Measurements from ENCODE around the gene CYP19A1. TPM values are rescaled to one million over a fixed set of nuclear protein-coding genes. Genes with fewer than 3 reads are reported as not detected.

Gene CYP19A1
- total RNA-seq: not detected

DNA sequence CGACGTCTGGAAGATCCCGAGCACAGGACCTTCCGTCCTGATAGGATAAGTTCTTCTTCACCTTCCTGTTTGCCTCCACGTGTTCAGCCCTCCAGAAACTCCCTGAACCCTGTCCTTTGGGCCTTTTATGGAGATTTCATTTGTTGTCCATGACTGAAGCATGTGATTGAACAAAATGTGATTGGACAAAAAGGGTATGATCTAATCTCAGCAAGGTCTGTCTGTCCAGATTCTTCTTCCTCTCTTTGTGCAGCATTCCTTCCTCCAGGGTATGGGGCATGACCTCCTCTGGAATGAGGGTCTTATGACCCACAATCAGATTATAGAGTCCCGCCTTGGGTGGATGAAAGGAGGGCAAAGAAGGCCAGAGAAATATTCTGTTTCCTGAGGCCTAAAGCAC is at the start of gene CYP19A1:
CYP19A1 (minus strand) TSS at position 101 of the 400 bp plus-strand sequence. CDS start 95,684 bp downstream, outside the sequence.
- no peak within 1 kb of the TSS for H3K4me3 Mint-ChIP-seq
- no peaks in the 10 kb centered on the region for H3K9me3 Mint-ChIP-seq
- DNase-seq: no peak
- CTCF ChIA-PET: no interaction called here
- POLR2A ChIA-PET: no interaction called here
- H3K4me1 Mint-ChIP-seq: peaks cover 3% of the 10 kb centered on the region
- peaks cover 21% of the 10 kb centered on the region for H3K27me3 Mint-ChIP-seq
- no peaks in the 10 kb centered on the region for H3K36me3 Mint-ChIP-seq (ENCODE audit: low read depth)
- H3K27ac Mint-ChIP-seq: no peak within 1 kb of the TSS

DNA sequence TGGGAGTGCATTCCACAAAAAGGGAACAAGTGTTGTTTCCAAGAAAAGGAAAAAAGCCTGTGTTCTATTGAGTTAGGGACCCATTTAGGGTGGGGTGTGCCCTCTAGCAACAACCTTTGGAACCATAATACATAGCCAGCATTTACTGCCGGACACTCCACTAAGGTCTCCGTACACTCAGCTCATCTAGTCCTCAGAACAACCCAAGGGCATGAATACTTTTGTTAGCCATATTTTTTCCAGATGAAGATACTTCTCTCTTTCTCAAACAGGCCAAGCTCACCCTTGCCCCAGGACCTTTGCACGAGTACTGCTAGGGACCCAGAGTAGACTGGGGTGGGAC is 49.3 kb upstream of the CYP19A1 start:
- no peak overlapping the region for H3K4me3 Mint-ChIP-seq

GRCh38 chr15:51386960-51387698 is 48.7 kb upstream of the CYP19A1 start:
- Mint-ChIP-seq H3K9me3 (no peaks in the 10 kb centered on the region), H3K36me3 (ENCODE audit: low read depth) (no peaks in the 10 kb centered on the region), H3K27ac (no peak overlapping the region), H3K4me1 (no peaks in the 10 kb centered on the region), H3K27me3 (peaks cover 5% of the 10 kb centered on the region), H3K4me3 (no peak overlapping the region)
- POLR2A ChIA-PET: no interaction called here
- DNase-seq: no peak
- CTCF ChIA-PET: no interaction called here

More for the DNA sequence above, 49.3 kb upstream of the CYP19A1 start:
- POLR2A ChIA-PET: no interaction called here
- H3K27ac Mint-ChIP-seq: no peak overlapping the region
- no peaks in the 10 kb centered on the region for H3K9me3 Mint-ChIP-seq
- H3K36me3 Mint-ChIP-seq (ENCODE audit: low read depth): no peaks in the 10 kb centered on the region
- DNase-seq: no peak
- peaks cover 5% of the 10 kb centered on the region for H3K27me3 Mint-ChIP-seq
- CTCF ChIA-PET: no interaction called here
- no peaks in the 10 kb centered on the region for H3K4me1 Mint-ChIP-seq

DNA sequence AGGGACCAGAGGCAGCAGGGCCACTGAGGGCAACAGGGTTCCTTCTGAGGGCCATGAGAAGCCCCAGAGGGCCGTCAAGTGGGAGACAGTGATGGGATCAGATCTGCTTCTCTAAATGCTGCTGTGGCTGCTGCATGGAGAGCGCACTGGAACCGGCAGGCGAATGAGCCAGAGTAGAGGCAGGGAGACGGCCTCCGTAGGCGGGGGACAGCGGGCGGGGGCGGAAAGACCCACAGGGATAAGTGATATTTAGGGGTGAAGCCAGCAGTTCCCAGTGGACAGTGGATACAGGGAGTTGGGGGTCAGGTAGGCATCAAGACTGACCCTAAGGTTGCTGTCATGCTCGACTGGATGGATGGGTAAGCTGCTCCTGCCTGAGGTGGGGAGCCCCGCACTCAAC is 48.1 kb upstream of the CYP19A1 start:
- H3K36me3 Mint-ChIP-seq (ENCODE audit: low read depth): no peaks in the 10 kb centered on the region
- H3K4me3 Mint-ChIP-seq: no peak overlapping the region
- CTCF ChIA-PET: no interaction called here
- no peaks in the 10 kb centered on the region for H3K4me1 Mint-ChIP-seq
- H3K27ac Mint-ChIP-seq: no peak overlapping the region
- no peaks in the 10 kb centered on the region for H3K9me3 Mint-ChIP-seq
- DNase-seq: no peak
- H3K27me3 Mint-ChIP-seq: peaks cover 5% of the 10 kb centered on the region
- POLR2A ChIA-PET: no interaction called here

GRCh38 chr15:51386029-51386428 is 47.6 kb upstream of the CYP19A1 start:
- Mint-ChIP-seq H3K27ac (no peak overlapping the region), H3K9me3 (no peaks in the 10 kb centered on the region), H3K27me3 (peaks cover 5% of the 10 kb centered on the region), H3K36me3 (ENCODE audit: low read depth) (no peaks in the 10 kb centered on the region), H3K4me3 (no peak overlapping the region), H3K4me1 (no peaks in the 10 kb centered on the region)
- DNase-seq: no peak
- ChIA-PET CTCF (no interaction called here), POLR2A (no interaction called here)

DNA sequence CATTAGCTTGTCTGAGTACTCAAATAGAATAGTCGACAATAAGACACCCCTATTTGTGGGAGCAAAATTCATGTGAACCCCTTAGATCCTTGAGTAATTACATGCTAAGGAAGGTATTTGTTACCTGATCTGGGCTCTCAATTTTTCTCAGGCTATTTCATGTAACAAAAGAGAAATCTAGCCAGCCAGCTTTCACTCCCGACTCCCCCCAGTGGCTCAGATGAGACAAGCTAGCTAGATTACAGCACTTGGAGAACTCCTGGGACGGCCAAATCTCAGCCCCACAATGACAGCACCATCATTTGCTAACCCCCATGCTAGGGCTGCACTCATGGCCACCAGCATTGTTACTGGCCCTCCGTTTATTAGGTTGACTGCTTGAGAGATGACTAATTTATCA is 44.4 kb upstream of the CYP19A1 start:
- H3K9me3 Mint-ChIP-seq: no peaks in the 10 kb centered on the region
- no peak overlapping the region for H3K27ac Mint-ChIP-seq
- peaks cover 5% of the 10 kb centered on the region for H3K27me3 Mint-ChIP-seq
- no peaks in the 10 kb centered on the region for H3K36me3 Mint-ChIP-seq (ENCODE audit: low read depth)
- ChIA-PET CTCF (interaction anchor here (0.8 to 4.5 kb wide), 4 partner anchors 32 to 220 kb away, joined by 4 to 40 read pairs (median 12); no protein-coding TSS in a partner anchor), POLR2A (no interaction called here)
- H3K4me3 Mint-ChIP-seq: no peak overlapping the region
- no peaks in the 10 kb centered on the region for H3K4me1 Mint-ChIP-seq
- DNase-seq: no peak

DNA sequence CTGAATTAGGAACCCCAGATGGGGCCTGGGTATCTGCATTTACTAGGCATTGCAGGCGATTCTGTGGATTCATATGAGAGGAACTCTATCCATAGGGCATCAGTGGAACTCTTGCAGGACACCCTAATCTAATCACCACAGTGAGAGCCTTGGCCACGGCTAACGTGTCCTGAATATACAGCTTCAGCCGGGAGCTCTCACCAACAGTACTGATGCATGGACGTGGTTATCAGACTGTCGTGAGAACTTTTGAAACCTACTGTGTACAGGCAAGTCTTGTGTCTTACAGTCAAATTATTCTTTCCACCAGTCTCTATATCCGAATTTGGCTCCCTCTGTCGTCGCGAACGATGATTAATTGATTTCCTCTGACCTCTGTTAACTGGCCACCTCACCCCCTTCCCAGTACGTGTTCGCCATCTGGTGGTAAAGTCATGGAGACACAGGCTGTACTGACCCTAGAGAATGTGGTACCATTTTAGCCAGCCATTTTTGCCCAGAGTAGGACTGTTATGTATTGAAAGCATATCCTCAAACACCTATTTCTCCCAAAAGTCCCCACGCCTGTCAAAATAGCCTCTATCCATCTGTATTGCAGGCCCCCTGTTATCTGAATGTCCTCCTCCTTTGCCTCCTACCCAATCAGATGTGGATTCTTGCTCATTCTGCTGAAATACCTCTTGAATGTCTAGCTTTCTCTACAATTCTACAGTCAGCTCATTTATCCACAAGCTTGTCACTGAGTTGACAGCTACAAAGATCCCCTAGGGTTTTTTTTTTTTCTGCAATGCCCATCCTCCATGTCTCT is 42.8 kb upstream of the CYP19A1 start:
- peak; percentile 34 for DNase-seq
- Mint-ChIP-seq H3K27ac (no peak overlapping the region), H3K4me3 (no peak overlapping the region), H3K9me3 (no peaks in the 10 kb centered on the region), H3K36me3 (ENCODE audit: low read depth) (no peaks in the 10 kb centered on the region), H3K4me1 (no peaks in the 10 kb centered on the region), H3K27me3 (peaks cover 5% of the 10 kb centered on the region)
- CTCF ChIA-PET: interaction anchor here (0.6 to 4.5 kb wide), 8 partner anchors 10 to 218 kb away, joined by 3 to 40 read pairs (median 4); no protein-coding TSS in a partner anchor
- POLR2A ChIA-PET: no interaction called here

DNA sequence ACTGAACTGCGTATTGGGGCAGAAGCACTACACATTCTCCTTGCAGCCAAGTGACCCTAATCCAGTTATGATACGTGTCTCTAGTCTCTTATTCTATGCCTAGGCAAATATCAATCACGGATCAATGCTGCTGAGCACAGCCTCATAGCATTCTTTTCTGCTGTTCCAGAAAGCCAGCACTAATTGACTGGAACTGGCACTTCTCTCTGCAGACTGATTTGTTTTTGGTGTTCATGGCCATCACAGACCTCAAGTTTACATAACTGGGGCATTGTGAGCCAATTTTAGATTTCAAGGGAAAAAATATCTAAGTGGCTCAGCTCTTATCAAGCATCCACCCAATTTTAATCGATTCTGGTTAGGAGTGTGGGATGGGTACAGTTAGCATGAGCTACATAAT is 41.0 kb upstream of the CYP19A1 start:
- Mint-ChIP-seq H3K4me1 (no peaks in the 10 kb centered on the region), H3K27ac (no peak overlapping the region), H3K4me3 (no peak overlapping the region), H3K27me3 (peaks cover 5% of the 10 kb centered on the region), H3K36me3 (ENCODE audit: low read depth) (no peaks in the 10 kb centered on the region), H3K9me3 (no peaks in the 10 kb centered on the region)
- POLR2A ChIA-PET: no interaction called here
- DNase-seq: no peak
- CTCF ChIA-PET: interaction anchor here (3.8 to 4.5 kb wide), 2 partner anchors 97 to 216 kb away, joined by 19 to 40 read pairs; no protein-coding TSS in a partner anchor

DNA sequence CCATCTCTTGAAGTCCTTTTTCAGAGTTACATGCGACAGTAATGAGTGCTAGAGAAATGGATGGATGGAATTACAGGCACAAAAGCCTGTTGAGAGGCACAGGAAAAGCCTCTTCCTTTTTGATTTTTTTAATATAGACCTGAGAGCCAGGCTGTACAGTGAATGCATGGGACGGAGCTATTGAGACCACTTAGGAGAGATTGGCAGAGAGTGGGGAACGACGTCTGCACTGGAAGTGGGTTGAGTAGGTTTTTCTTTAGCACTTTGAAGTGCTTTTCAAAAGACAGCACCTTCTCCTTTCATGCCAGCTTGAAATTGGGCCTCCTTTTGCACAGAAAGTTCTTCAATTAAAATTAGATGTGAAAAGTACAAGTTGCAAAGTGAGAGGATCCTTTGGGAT is 40.0 kb upstream of the CYP19A1 start:
- H3K36me3 Mint-ChIP-seq (ENCODE audit: low read depth): no peaks in the 10 kb centered on the region

GRCh38 chr15:51377038-51377786 is 38.8 kb upstream of the CYP19A1 start:
- Mint-ChIP-seq H3K4me1 (no peaks in the 10 kb centered on the region), H3K27ac (no peak overlapping the region), H3K36me3 (ENCODE audit: low read depth) (no peaks in the 10 kb centered on the region), H3K27me3 (no peaks in the 10 kb centered on the region), H3K9me3 (no peaks in the 10 kb centered on the region), H3K4me3 (no peak overlapping the region)
- ChIA-PET POLR2A (no interaction called here), CTCF (interaction anchor here (3.3 kb wide), 1 partner anchor 215 kb away, joined by 7 read pairs; no protein-coding TSS in a partner anchor)
- DNase-seq: no peak

More for the DNA sequence above, 40.0 kb upstream of the CYP19A1 start:
- ChIA-PET CTCF (interaction anchor here (3.3 kb wide), 1 partner anchor 216 kb away, joined by 7 read pairs; no protein-coding TSS in a partner anchor), POLR2A (no interaction called here)
- Mint-ChIP-seq H3K9me3 (no peaks in the 10 kb centered on the region), H3K27me3 (peaks cover 5% of the 10 kb centered on the region), H3K4me3 (no peak overlapping the region), H3K27ac (no peak overlapping the region), H3K4me1 (no peaks in the 10 kb centered on the region)
- DNase-seq: no peak

DNA sequence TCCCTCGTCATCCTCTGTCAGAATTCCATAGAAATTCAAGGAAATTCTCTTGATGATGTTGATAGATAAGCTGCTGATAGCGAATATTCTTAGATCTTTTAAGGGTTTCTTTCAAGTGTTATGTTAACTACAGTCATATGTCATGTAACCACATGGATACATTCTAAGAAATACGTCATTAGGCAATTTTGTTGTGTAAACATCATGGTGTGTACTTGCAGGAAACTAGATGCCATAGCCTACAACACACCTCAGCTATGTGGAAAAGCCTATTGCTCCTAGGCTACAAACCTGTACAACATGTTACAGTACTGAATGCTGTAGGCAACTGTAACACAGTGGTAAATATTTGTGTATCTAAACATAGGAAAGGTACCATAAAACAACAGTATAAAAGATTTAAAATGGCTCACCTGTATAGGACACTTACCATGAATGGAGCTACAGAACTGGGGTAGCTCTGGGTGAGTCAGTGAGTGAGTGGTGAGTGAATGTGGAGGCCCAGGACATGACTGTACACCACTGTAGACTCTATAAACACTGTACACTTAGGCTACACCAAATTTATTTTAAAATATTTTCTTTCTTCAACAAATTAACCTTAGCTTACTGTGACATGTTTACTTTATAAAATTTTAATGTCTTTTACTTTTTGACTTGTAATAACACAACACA is 37.7 kb upstream of the CYP19A1 start:
- no peak overlapping the region for H3K27ac Mint-ChIP-seq
- no peak for DNase-seq
- no peaks in the 10 kb centered on the region for H3K36me3 Mint-ChIP-seq (ENCODE audit: low read depth)
- H3K9me3 Mint-ChIP-seq: no peaks in the 10 kb centered on the region
- ChIA-PET POLR2A (no interaction called here), CTCF (interaction anchor here (3.3 kb wide), 1 partner anchor 214 kb away, joined by 7 read pairs; no protein-coding TSS in a partner anchor)
- H3K4me1 Mint-ChIP-seq: no peaks in the 10 kb centered on the region
- H3K4me3 Mint-ChIP-seq: no peak overlapping the region
- H3K27me3 Mint-ChIP-seq: no peaks in the 10 kb centered on the region

- CTCF ChIA-PET: no interaction called here
- H3K4me3 Mint-ChIP-seq: no peak overlapping the region
Observed at GRCh38 chr15:51374131-51374530, 35.7 kb upstream of the CYP19A1 start.

More at GRCh38 chr15:51374131-51374530, 35.7 kb upstream of the CYP19A1 start:
- Mint-ChIP-seq H3K36me3 (ENCODE audit: low read depth) (no peaks in the 10 kb centered on the region), H3K9me3 (no peaks in the 10 kb centered on the region), H3K27ac (no peak overlapping the region), H3K4me1 (no peaks in the 10 kb centered on the region), H3K27me3 (no peaks in the 10 kb centered on the region)
- POLR2A ChIA-PET: no interaction called here
- no peak for DNase-seq

Data from activated CD4-positive, alpha-beta memory T cell treated with anti-CD3 and anti-CD28 coated beads, Interleukin-2, amount 10 ng/mL, durations not matched to agents 7 days and 5 days (primary cell).